ENCODE results near the gene LAG3.

LAG3 gene

DNA sequence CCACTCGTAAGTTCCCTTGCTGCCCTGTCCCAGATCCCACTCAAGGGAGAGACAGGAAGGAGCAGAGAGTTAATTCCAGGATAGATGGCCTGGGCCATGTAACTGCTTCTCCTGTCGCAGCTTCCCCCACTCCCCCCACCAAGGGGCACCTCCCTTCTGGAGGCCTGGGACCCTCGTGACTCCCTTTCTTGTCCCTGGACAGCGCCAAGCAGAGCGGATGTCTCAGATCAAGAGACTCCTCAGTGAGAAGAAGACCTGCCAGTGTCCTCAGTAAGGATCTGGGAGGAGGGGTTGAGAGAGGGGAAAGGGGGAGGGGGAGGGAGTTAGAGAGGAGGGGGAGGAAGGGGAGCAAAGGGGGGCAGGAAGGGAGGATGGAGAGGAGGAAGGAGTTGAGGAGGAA lies 46.3 kb downstream of the LAG3 start:
- no peak for TF ChIP-seq ZFX (IDR thresholded peaks at IDR 0.05)
- TF ChIP-seq, protein P1, sequence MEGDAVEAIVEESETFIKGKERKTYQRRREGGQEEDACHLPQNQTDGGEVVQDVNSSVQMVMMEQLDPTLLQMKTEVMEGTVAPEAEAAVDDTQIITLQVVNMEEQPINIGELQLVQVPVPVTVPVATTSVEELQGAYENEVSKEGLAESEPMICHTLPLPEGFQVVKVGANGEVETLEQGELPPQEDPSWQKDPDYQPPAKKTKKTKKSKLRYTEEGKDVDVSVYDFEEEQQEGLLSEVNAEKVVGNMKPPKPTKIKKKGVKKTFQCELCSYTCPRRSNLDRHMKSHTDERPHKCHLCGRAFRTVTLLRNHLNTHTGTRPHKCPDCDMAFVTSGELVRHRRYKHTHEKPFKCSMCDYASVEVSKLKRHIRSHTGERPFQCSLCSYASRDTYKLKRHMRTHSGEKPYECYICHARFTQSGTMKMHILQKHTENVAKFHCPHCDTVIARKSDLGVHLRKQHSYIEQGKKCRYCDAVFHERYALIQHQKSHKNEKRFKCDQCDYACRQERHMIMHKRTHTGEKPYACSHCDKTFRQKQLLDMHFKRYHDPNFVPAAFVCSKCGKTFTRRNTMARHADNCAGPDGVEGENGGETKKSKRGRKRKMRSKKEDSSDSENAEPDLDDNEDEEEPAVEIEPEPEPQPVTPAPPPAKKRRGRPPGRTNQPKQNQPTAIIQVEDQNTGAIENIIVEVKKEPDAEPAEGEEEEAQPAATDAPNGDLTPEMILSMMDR (conservative IDR thresholded peaks at IDR 0.05) = no peak
- H3K27ac ChIP-seq = no peak overlapping the region

DNA sequence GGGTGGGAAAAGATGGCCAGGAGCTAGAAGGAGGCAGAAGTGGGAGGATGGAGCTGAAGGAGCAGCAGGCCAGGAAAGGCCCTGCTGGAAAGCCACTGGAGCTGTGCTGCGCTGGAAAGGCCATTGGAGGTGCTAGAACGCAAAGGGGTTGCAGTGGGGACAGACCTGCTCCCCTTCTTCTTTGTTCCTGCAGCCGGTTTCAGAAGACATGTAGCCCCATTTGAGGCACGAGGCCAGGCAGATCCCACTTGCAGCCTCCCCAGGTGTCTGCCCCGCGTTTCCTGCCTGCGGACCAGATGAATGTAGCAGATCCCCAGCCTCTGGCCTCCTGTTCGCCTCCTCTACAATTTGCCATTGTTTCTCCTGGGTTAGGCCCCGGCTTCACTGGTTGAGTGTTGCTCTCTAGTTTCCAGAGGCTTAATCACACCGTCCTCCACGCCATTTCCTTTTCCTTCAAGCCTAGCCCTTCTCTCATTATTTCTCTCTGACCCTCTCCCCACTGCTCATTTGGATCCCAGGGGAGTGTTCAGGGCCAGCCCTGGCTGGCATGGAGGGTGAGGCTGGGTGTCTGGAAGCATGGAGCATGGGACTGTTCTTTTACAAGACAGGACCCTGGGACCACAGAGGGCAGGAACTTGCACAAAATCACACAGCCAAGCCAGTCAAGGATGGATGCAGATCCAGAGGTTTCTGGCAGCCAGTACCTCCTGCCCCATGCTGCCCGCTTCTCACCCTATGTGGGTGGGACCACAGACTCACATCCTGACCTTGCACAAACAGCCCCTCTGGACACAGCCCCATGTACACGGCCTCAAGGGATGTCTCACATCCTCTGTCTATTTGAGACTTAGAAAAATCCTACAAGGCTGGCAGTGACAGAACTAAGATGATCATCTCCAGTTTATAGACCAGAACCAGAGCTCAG lies 47.0 kb downstream of the LAG3 start:
- TF ChIP-seq, protein P1 (conservative IDR thresholded peaks at IDR 0.05) = no peak
- TF ChIP-seq ZFX (IDR thresholded peaks at IDR 0.05) = no peak
- no peak overlapping the region for H3K27ac ChIP-seq

DNA sequence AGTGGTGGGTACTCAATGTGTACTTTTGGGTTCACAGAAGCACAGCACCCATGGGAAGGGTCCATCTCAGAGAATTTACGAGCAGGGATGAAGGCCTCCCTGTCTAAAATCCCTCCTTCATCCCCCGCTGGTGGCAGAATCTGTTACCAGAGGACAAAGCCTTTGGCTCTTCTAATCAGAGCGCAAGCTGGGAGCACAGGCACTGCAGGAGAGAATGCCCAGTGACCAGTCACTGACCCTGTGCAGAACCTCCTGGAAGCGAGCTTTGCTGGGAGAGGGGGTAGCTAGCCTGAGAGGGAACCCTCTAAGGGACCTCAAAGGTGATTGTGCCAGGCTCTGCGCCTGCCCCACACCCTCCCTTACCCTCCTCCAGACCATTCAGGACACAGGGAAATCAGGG lies 47.8 kb downstream of the LAG3 start:
- no peak overlapping the region for H3K27ac ChIP-seq
- no peak for TF ChIP-seq ZFX (IDR thresholded peaks at IDR 0.05)
- TF ChIP-seq, protein P1 (conservative IDR thresholded peaks at IDR 0.05) = no peak

DNA sequence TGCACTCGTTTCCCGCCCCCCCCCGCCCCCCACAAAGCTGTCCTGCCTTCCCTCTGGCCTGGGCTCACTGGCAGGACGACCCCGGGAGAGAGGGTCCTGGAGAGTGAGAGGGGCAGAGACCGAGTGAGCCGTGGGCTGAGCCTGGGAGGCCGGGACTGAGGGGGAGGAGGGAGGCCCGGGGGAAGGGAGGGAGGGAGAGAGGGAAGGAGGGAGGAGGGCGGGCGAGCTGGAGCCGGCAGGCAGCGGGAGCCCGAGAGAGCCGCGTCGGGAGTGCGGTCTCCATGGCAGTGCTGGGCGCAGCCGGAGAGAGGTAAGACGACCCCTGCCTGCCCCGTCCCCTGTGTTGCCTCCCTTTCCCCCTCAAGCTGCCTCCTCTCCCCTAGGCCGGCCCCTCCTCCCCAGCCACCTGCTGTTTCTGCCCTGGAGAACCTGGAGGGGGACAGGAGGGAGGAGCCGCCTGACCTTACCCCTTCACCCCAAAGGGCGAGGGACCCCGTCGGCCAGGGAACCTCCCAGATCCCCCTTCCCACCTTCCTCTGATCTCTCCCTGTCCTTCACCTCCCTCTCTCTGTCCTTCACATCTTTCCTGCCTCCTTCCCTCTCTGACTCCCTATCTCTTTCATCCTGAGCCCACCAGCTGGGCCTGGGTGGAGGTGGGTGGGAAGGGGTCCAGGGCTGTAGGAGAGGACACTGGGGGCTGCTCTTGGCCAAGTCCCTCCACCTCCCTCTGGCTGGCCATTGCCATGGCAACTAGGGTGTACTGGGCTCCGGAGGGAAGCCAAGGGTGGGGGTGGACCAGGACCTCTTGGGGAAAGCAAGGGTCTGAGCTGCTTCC lies 49.5 kb downstream of the LAG3 start, which contains the start of gene GPR162:
Gene GPR162, plus strand, starts transcription at position 231 of the 835 bp plus-strand sequence. CDS start 2,078 bp downstream, outside the sequence.
- TF ChIP-seq, protein P1 (conservative IDR thresholded peaks at IDR 0.05) = no peak
- no peak for TF ChIP-seq ZFX (IDR thresholded peaks at IDR 0.05)
- no peak within 1 kb of the TSS for H3K27ac ChIP-seq

DNA sequence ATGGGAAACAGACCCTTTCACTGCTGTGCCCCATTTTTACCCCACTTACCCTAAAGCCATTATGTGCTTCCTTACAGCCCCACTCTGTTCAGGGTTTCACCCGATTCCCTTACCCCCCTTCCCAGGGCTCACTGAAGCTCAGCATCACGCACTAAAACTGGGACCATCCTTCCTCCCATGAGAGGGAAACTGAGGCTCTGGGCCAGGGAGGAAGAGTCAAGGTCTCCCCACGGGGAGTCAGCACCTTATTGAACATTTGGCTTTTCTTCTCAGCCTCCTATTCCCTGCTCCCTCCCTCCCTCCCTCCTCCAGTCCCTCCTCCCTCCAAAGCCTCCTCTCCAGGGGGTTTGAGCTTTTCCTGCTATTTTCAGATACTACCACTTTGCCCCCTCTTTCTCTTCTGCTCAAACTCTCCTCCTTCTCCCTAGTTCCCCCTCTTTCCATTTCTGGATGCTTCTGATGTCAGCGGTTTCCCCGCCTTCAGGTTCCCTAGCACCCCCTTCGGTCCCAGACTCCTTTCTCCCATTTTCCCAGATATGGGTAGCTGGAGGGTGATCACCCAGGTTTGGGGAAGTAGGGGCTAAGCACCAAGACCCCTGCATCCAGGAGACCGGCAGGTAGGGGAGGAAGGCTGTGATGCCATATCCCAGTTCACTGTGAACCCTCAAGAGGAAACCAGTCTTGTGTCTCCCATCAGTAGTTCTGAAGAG lies 50.3 kb downstream of the LAG3 start:
- no peak overlapping the region for H3K27ac ChIP-seq
- TF ChIP-seq ZFX (IDR thresholded peaks at IDR 0.05) = no peak
- TF ChIP-seq, protein P1 (conservative IDR thresholded peaks at IDR 0.05) = no peak

DNA sequence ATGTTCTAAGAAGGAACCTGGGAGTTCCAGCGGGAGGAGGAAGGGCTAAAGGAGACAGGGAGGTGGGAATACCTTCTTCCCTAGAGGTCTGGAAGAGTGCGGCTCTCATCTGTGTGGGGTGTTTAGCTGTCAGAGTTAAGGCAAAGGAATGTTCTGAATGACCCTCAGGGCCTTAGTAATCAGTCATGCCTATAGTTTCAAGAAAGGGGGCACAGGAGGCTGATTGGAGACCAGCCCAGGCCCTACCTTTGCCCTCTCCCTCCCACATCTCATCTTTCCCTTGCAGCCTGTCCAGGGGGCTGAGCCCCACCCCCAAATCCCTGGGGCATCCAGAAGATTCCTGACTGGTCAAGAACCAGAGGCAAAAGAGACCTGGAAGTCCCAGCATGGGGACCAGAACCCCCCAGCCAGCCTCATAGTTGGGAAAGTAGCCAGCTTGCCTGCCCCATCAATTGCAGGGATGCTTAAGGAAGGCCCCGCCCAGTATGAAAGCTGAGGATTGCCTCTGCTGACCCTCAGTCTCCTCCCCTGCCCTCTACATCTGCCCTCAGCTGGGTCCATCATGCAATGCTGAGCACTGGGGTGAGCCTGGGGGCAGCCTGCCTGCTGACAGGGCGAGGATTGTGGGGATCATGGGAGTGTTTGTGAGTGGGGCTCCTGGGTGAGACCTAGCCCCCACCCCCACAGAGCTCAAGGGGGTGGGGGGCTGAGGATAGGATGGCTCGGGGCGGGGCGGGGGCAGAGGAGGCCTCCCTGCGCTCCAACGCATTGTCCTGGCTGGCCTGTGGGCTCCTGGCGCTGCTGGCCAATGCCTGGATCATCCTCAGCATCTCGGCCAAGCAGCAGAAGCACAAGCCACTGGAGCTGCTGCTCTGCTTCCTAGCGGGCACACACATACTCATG lies 51.1 kb downstream of the LAG3 start:
- TF ChIP-seq, protein P1 (conservative IDR thresholded peaks at IDR 0.05) = no peak
- no peak for TF ChIP-seq ZFX (IDR thresholded peaks at IDR 0.05)
- H3K27ac ChIP-seq = no peak overlapping the region
